ENCODE results near the gene HBB.

HBB gene

GRCh38 chr11:5226732-5227310, at the start of gene HBB:
Gene HBB, minus strand, starts transcription at chr11:5227071. Its CDS starts 50 bp downstream, at chr11:5227021.
- H3K4me3 Mint-ChIP-seq, result no peak within 1 kb of the TSS
- H3K27me3 Mint-ChIP-seq (ENCODE audit: low read depth, poor library complexity), result no peaks in the 10 kb centered on the region
- no peak within 1 kb of the TSS for H3K27ac Mint-ChIP-seq
- H3K4me1 Mint-ChIP-seq, result no peaks in the 10 kb centered on the region
- H3K36me3 Mint-ChIP-seq (ENCODE audit: low read depth), result no peaks in the 10 kb centered on the region
- H3K9me3 Mint-ChIP-seq, result peaks cover 12% of the 10 kb centered on the region
- DNase-seq, result no peak
- TF ChIP-seq CTCF (IDR thresholded peaks at IDR 0.05), result no peak

DNA sequence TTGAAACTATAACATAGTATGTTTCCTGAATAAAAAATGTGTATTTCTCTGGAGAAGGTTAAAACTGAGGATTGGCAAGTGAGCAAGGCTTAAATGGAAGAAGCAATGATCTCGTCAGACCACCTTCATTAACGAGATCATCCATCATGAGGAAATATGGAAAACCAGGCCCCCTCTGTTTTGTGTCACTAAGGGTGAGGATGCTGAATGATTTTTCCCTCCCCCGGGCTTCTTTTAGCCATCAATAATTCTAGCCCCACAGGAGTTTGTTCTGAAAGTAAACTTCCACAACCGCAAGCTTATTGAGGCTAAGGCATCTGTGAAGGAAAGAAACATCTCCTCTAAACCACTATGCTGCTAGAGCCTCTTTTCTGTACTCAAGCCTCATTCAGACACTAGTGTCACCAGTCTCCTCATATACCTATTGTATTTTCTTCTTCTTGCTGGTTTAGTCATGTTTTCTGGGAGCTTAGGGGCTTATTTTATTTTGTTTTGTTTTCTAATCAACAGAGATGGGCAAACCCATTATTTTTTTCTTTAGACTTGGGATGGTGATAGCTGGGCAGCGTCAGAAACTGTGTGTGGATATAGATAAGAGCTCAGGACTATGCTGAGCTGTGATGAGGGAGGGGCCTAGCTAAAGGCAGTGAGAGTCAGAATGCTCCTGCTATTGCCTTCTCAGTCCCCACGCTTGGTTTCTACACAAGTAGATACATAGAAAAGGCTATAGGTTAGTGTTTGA, 48.7 kb upstream of the HBB start:
- no peak overlapping the region for H3K27ac Mint-ChIP-seq
- no peak for DNase-seq
- H3K27me3 Mint-ChIP-seq (ENCODE audit: low read depth, poor library complexity), result peaks cover 3% of the 10 kb centered on the region
- no peaks in the 10 kb centered on the region for H3K36me3 Mint-ChIP-seq (ENCODE audit: low read depth)
- TF ChIP-seq CTCF (IDR thresholded peaks at IDR 0.05), result no peak
- no peak overlapping the region for H3K4me3 Mint-ChIP-seq
- H3K9me3 Mint-ChIP-seq, result no peaks in the 10 kb centered on the region
- H3K4me1 Mint-ChIP-seq, result peaks cover 1% of the 10 kb centered on the region

- TF ChIP-seq CTCF (IDR thresholded peaks at IDR 0.05), result no peak
- DNase-seq, result no peak
- Mint-ChIP-seq H3K27me3 (ENCODE audit: low read depth, poor library complexity) (no peaks in the 10 kb centered on the region), H3K9me3 (no peaks in the 10 kb centered on the region), H3K4me3 (no peak overlapping the region), H3K36me3 (ENCODE audit: low read depth) (no peaks in the 10 kb centered on the region), H3K27ac (no peak overlapping the region), H3K4me1 (peaks cover 12% of the 10 kb centered on the region)
Observed at GRCh38 chr11:5274395-5274794, 47.5 kb upstream of the HBB start.

DNA sequence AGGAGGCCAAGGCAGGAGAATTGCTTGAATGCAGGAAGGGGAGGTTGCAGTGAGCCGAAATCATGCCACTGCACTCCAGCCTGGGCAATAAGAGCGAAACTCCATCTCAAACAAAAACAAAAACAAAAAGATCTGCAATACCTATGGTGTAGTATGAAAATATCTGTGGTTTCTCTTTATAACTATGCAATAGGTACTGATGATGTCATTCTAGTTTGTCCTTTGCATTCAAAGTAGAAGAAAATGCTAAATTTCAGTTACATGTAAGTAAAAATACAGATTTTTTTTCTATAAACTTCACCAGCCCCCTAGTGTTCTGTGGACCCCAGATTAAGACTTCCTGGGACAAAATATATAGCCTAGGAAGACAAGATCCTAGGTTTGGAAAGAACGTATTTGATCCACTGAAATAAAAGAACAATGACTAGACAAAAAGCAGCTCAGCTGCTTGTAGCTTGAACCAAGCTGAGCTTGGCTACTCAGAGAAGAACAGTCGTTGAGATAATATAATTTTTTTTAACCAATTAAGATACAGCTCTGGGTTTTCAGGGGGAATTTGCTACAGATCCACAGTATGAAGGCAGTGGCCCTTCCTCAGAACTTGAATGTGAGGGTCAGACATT, 45.6 kb upstream of the HBB start:
- Mint-ChIP-seq H3K27me3 (ENCODE audit: low read depth, poor library complexity) (peaks cover 3% of the 10 kb centered on the region), H3K27ac (no peak overlapping the region), H3K4me3 (no peak overlapping the region), H3K9me3 (no peaks in the 10 kb centered on the region), H3K36me3 (ENCODE audit: low read depth) (no peaks in the 10 kb centered on the region), H3K4me1 (peaks cover 19% of the 10 kb centered on the region)
- no peak for DNase-seq
- no peak for TF ChIP-seq CTCF (IDR thresholded peaks at IDR 0.05)

GRCh38 chr11:5269715-5270147, 42.9 kb upstream of the HBB start, which contains the start of gene HBE1:
Gene HBE1, minus strand, starts transcription at chr11:5269945. Its CDS starts 55 bp downstream, at chr11:5269890.
- Mint-ChIP-seq H3K27me3 (ENCODE audit: low read depth, poor library complexity) (peaks cover 3% of the 10 kb centered on the region), H3K36me3 (ENCODE audit: low read depth) (no peaks in the 10 kb centered on the region), H3K9me3 (no peaks in the 10 kb centered on the region), H3K4me3 (peak within 1 kb of the TSS; percentile 12), H3K27ac (peak within 1 kb of the TSS; percentile 25), H3K4me1 (peaks cover 19% of the 10 kb centered on the region)
- TF ChIP-seq CTCF (IDR thresholded peaks at IDR 0.05), result no peak
- peak; percentile 4 for DNase-seq

Measured in nephron progenitor cell (in vitro differentiated cells).